SK-N-MC (cell line): ENCODE measurements around the gene SLC39A2.
"Not testable (repeated sequence)": the region's sequence is repeated elsewhere in the genome, so short reads cannot be mapped to it uniquely, and the experiment has no call there.

Source experiments
- EZH2 ChIP-seq: fragments of 200-600 bp; sonication (generic); IDR thresholded peaks from one replicate; pipeline ENCODE4 v1.6.1; 2017; ENCODE audit warnings: antibody characterized with exemption
- FOXP2 ChIP-seq: optimal IDR thresholded peaks from 2 replicates; pipeline ENCODE3; 2011; ENCODE audit warnings: mild to moderate bottlenecking, moderate library complexity; ENCODE audit not compliant: insufficient read depth; ENCODE audit errors: extremely low read length, control extremely low read depth
- POLR2AphosphoS5 ChIP-seq: IDR thresholded peaks from 2 replicates; pipeline ENCODE4 v1.6.1; 2012; ENCODE audit warnings: mild to moderate bottlenecking, low read depth, low read length, borderline replicate concordance

- not testable (repeated sequence) for TF ChIP-seq POLR2AphosphoS5, EZH2, FOXP2
Measured at GRCh38 chr14:20958946-20959345, 40.1 kb upstream of the SLC39A2 start.
